ENCODE results near the gene CARD11. TPM values are rescaled to one million over a fixed set of nuclear protein-coding genes. Genes with fewer than 3 reads are reported as not detected.

The CARD11 gene
- total and polyA plus RNA-seq, 2 of the 4 experiments (the other 2 are of a cell fraction), result 0.18 to 0.26 TPM

GRCh38 chr7:2955269-2955668 is 88.4 kb downstream of the CARD11 start:
- H4K20me1 ChIP-seq (ENCODE audit: insufficient read depth, low read length), result no peaks in the 10 kb centered on the region
- BruUV-seq (replicated peaks), result no TSS peak
- H3K27ac ChIP-seq (ENCODE audit: insufficient read depth, low read length), result no peak overlapping the region
- H3K56ac ChIP-seq (ENCODE audit: extremely low read depth, insufficient read depth, low read length), result no peak overlapping the region
- H4K8ac ChIP-seq (ENCODE audit: low read depth in 2 of 2, low read length in 2 of 2), result no peak overlapping the region
- no peak overlapping the region for H4K91ac ChIP-seq (ENCODE audit: insufficient read depth, low read depth, low read length)
- intact Hi-C loops (cut with micrococcal nuclease) (no loop called here), in situ Hi-C loops (cut with MboI; ENCODE audit: low sequenced_read_pairs) (no loop called here), dilution Hi-C loops (cut with HindIII; ENCODE audit: low sequenced_read_pairs, unreplicated experiment) (no loop called here)
- WGBS, 2 experiments (ENCODE audit: extremely low coverage in 2 of 2, insufficient read length in 1 of 2), result no CpG with 5 or more reads among the region's 4 CpGs
- TF ChIP-seq RFX5 (IDR thresholded peaks at IDR 0.05; ENCODE audit: low read depth, low read length) (no peak), USF2 (IDR thresholded peaks at IDR 0.05; ENCODE audit: low read depth, low read length) (no peak), POLR2A (IDR thresholded peaks at IDR 0.05; ENCODE audit: low read depth, low read length) (no peak), RAD21 (IDR thresholded peaks at IDR 0.05; ENCODE audit: low read length) (no peak), CHD1 (IDR thresholded peaks at IDR 0.05; ENCODE audit: low read depth, low read length) (no peak), FOS (IDR thresholded peaks at IDR 0.05; ENCODE audit: low read depth, low read length) (no peak), SMC3 (IDR thresholded peaks at IDR 0.05; ENCODE audit: low read depth, low read length) (no peak), MAZ (IDR thresholded peaks at IDR 0.05; ENCODE audit: borderline replicate concordance, low read depth, low read length) (no peak), CTCF (conservative IDR thresholded peaks at IDR 0.05; ENCODE audit: low read depth, low read length) (no peak), RCOR1 (IDR thresholded peaks at IDR 0.05; ENCODE audit: insufficient replicate concordance, low read length) (no peak), NFE2L2 (IDR thresholded peaks at IDR 0.05; ENCODE audit: low read depth, low read length) (no peak), BHLHE40 (IDR thresholded peaks at IDR 0.05; ENCODE audit: low read depth, low read length) (no peak), MXI1 (IDR thresholded peaks at IDR 0.05; ENCODE audit: borderline replicate concordance, low read depth, low read length) (no peak), CEBPB (IDR thresholded peaks at IDR 0.05; ENCODE audit: low read depth, low read length) (no peak), MAFK (IDR thresholded peaks at IDR 0.05; ENCODE audit: low read depth, low read length) (no peak)
- TF ChIP-seq, protein P1, sequence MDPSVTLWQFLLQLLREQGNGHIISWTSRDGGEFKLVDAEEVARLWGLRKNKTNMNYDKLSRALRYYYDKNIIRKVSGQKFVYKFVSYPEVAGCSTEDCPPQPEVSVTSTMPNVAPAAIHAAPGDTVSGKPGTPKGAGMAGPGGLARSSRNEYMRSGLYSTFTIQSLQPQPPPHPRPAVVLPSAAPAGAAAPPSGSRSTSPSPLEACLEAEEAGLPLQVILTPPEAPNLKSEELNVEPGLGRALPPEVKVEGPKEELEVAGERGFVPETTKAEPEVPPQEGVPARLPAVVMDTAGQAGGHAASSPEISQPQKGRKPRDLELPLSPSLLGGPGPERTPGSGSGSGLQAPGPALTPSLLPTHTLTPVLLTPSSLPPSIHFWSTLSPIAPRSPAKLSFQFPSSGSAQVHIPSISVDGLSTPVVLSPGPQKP (IDR thresholded peaks at IDR 0.05; ENCODE audit: borderline replicate concordance, low read depth, low read length), result no peak
- no peaks in the 10 kb centered on the region for H3K79me1 ChIP-seq (ENCODE audit: low read depth in 1 of 2, low read length in 2 of 2)
- no peak overlapping the region for H3K4me2 ChIP-seq (ENCODE audit: low read depth, low read length)
- no peak overlapping the region for H4K5ac ChIP-seq (ENCODE audit: low read depth, low read length)
- no peaks in the 10 kb centered on the region for H3K9me1 ChIP-seq (ENCODE audit: insufficient read depth, low read length)
- H3K36me3 ChIP-seq (ENCODE audit: control insufficient read depth, insufficient read depth, low read length), result no peaks in the 10 kb centered on the region
- no peak overlapping the region for H2BK15ac ChIP-seq (ENCODE audit: low read depth, low read length)
- H3K9me3 ChIP-seq (ENCODE audit: control insufficient read depth, insufficient read depth, low read length), result no peaks in the 10 kb centered on the region
- no peak overlapping the region for H3K18ac ChIP-seq (ENCODE audit: low read depth, low read length)
- no peaks in the 10 kb centered on the region; the same call in 1 of the 2 replicates for H3K27me3 ChIP-seq (ENCODE audit: control insufficient read depth, insufficient read depth, low read length)
- H2BK20ac ChIP-seq (ENCODE audit: low read depth, low read length), result no peak overlapping the region
- no peak overlapping the region for H3K4ac ChIP-seq (ENCODE audit: low read depth, low read length)
- CTCF ChIA-PET, result no interaction called here
- no peak overlapping the region for H2AK5ac ChIP-seq (ENCODE audit: low read depth, low read length)
- no peak overlapping the region for H3K23ac ChIP-seq (ENCODE audit: low read depth, low read length)
- ATAC-seq (ENCODE audit: low read depth) (no peak), DNase-seq (no peak)
- H3K4me1 ChIP-seq (ENCODE audit: control insufficient read depth, insufficient read depth, low read length), result no peaks in the 10 kb centered on the region
- H2AK9ac ChIP-seq (replicated peaks; ENCODE audit: low read depth, low read length, poor library complexity), result no peak overlapping the region
- no peak overlapping the region for H3K9ac ChIP-seq (ENCODE audit: low read depth, low read length)
- H2BK5ac ChIP-seq (ENCODE audit: low read depth, low read length, poor library complexity, severe bottlenecking), result no peak overlapping the region
- POLR2A ChIA-PET (ENCODE audit: unreplicated experiment), result no interaction called here
- no peak overlapping the region for H3K4me3 ChIP-seq (ENCODE audit: insufficient read depth, low read depth, low read length)
- no peak overlapping the region for H3K14ac ChIP-seq (replicated peaks; ENCODE audit: low read depth, low read length)
- no peak overlapping the region for H2BK120ac ChIP-seq (ENCODE audit: low read depth, low read length)
- no peak overlapping the region for H2AFZ ChIP-seq (replicated peaks; ENCODE audit: low read length, poor library complexity)

Measured in IMR-90 (cell line).